Measurements from ENCODE around the gene DYTN.

Gene DYTN

GRCh38 chr2:206756816-206757215 is 38.6 kb upstream of the DYTN start:
- H3K4me1 ChIP-seq = no peaks in the 10 kb centered on the region
- H3K27me3 ChIP-seq = no peaks in the 10 kb centered on the region
- intact Hi-C loops (cut with DNase I; ENCODE audit: low total_unique reads) = no loop called here
- no peaks in the 10 kb centered on the region for H3K36me3 ChIP-seq
- TF ChIP-seq, protein P1, sequence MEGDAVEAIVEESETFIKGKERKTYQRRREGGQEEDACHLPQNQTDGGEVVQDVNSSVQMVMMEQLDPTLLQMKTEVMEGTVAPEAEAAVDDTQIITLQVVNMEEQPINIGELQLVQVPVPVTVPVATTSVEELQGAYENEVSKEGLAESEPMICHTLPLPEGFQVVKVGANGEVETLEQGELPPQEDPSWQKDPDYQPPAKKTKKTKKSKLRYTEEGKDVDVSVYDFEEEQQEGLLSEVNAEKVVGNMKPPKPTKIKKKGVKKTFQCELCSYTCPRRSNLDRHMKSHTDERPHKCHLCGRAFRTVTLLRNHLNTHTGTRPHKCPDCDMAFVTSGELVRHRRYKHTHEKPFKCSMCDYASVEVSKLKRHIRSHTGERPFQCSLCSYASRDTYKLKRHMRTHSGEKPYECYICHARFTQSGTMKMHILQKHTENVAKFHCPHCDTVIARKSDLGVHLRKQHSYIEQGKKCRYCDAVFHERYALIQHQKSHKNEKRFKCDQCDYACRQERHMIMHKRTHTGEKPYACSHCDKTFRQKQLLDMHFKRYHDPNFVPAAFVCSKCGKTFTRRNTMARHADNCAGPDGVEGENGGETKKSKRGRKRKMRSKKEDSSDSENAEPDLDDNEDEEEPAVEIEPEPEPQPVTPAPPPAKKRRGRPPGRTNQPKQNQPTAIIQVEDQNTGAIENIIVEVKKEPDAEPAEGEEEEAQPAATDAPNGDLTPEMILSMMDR (IDR thresholded peaks at IDR 0.05) = no peak
- no peak overlapping the region for H3K27ac ChIP-seq
- DNase-seq = no peak
- no peak overlapping the region for H3K4me3 ChIP-seq
- no peaks in the 10 kb centered on the region for H3K9me3 ChIP-seq

GRCh38 chr2:206740800-206741199 is 22.6 kb upstream of the DYTN start:
- H3K9me3 ChIP-seq = no peaks in the 10 kb centered on the region
- no peak overlapping the region for H3K27ac ChIP-seq
- H3K36me3 ChIP-seq = no peaks in the 10 kb centered on the region
- no peak for DNase-seq
- TF ChIP-seq, protein P1 (IDR thresholded peaks at IDR 0.05) = no peak
- no peaks in the 10 kb centered on the region for H3K27me3 ChIP-seq
- intact Hi-C loops (cut with DNase I; ENCODE audit: low total_unique reads) = no loop called here
- H3K4me1 ChIP-seq = no peaks in the 10 kb centered on the region
- no peak overlapping the region for H3K4me3 ChIP-seq

DNA sequence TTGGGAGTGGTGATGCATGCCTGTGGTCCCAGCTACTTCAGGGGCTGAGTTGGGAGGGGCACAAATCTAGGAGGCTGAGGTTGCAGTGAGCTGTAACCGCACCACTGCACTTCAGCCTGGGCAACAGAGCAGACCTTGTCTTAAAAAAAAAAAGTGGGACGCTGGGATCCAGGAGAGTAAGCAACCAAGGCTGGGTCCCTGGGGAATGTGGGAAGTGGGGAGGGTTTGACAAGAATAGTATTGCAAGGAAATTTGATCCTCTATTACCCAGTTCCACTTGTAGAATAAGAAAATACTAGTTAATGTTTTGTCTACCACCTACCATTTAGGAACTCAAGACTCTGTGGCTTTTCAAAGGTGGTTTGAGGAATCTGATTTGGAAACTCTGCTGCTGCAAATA is 21.1 kb upstream of the DYTN start:
- intact Hi-C loops (cut with DNase I; ENCODE audit: low total_unique reads) = no loop called here
- Histone ChIP-seq H3K27me3 (no peaks in the 10 kb centered on the region), H3K4me3 (no peak overlapping the region), H3K27ac (no peak overlapping the region), H3K4me1 (no peaks in the 10 kb centered on the region), H3K36me3 (no peaks in the 10 kb centered on the region), H3K9me3 (no peaks in the 10 kb centered on the region)
- TF ChIP-seq, protein P1 (IDR thresholded peaks at IDR 0.05) = no peak
- DNase-seq = no peak

GRCh38 chr2:206736935-206737334 is 18.7 kb upstream of the DYTN start:
- no peak overlapping the region for H3K4me3 ChIP-seq
- no peaks in the 10 kb centered on the region for H3K9me3 ChIP-seq
- H3K27me3 ChIP-seq = no peaks in the 10 kb centered on the region
- no peaks in the 10 kb centered on the region for H3K36me3 ChIP-seq
- TF ChIP-seq, protein P1 (IDR thresholded peaks at IDR 0.05) = no peak
- intact Hi-C loops (cut with DNase I; ENCODE audit: low total_unique reads) = no loop called here
- H3K27ac ChIP-seq = no peak overlapping the region
- H3K4me1 ChIP-seq = no peaks in the 10 kb centered on the region
- DNase-seq = no peak

DNA sequence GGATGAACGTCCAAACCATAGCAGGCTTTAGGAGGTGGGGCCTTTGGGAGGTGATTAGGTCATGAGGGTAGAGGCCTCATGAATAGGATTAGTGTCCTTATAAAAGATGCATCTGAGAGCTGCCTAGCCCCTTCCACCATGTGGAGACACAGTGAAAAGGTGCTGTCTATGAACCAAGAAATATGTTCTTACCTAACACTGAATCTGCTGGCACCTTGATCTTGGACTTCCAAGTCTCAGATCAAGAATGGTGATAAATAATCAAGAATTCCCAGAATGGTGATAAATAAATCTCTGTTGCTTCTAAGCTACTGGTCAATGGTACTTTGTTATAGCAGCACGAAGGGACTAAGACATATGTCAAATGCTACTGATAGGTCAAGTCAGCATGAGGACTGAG is 15.1 kb upstream of the DYTN start:
- Histone ChIP-seq H3K27ac (no peak overlapping the region), H3K27me3 (no peaks in the 10 kb centered on the region), H3K4me3 (no peak overlapping the region), H3K9me3 (no peaks in the 10 kb centered on the region), H3K36me3 (no peaks in the 10 kb centered on the region), H3K4me1 (no peaks in the 10 kb centered on the region)
- DNase-seq = no peak
- TF ChIP-seq, protein P1 (IDR thresholded peaks at IDR 0.05) = no peak
- intact Hi-C loops (cut with DNase I; ENCODE audit: low total_unique reads) = no loop called here

Measured in tibial artery (tissue), 4 donors.